ENCODE results near the gene PARVB. TPM values are rescaled to one million over a fixed set of nuclear protein-coding genes. Genes with fewer than 3 reads are reported as not detected.
A peak's percentile ranks its signal among the peaks of the same experiment; 100 is the strongest.

PARVB gene
- total RNA-seq, 4 donors from 2014 or later: 120 to 201 (median 147) TPM

DNA sequence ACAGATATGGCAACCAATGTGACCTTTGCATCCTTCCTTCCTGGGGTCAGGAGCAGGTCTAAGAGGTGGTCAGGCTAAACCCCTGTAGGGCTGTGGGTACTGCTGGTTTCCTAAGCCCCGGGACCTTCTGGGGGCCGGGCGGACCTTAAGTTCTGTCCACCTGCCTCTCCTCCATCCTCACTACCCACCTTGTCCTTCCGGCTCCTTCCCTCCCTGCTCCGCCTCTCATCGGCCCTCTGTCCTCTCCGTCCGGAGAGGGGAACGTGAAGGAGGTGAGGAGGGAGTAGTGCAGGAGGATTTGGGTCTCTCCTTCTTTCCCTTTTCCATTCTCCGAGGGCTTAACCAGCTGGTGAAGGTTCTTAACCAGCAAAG, 28.3 kb upstream of the PARVB start:
- ATAC-seq: no peak
- Histone ChIP-seq H3K27ac (peak overlapping the region; percentile 82 to 95 (median 84)), H3K4me1 (peaks cover 30 to 43% of the 10 kb centered on the region in 2 donors), H3K9me3 (no peaks in the 10 kb centered on the region), H3K36me3 (peaks cover 0 to 29% of the 10 kb centered on the region in 2 donors), H3K4me3 (peak overlapping the region in 1 of 4 donors; percentile 10), H3K27me3 (no peaks in the 10 kb centered on the region)
- intact Hi-C loops (cut with DNase I; ENCODE audit: low total_unique reads) (loop anchor here (10.0 kb wide), 1 partner anchor 179 kb away; no protein-coding TSS in a partner anchor), in situ Hi-C loops (cut with MboI; ENCODE audit: low sequenced_read_pairs in 4 of 4) (loop anchor here (5.0 to 25.0 kb wide), 3 partner anchors 92 to 642 kb away; no protein-coding TSS in a partner anchor)
- TF ChIP-seq CTCF (IDR thresholded peaks at IDR 0.05 in 4 of 5, conservative IDR thresholded peaks at IDR 0.05 in 1 of 5) (no peak), POLR2A (IDR thresholded peaks at IDR 0.05) (no peak)
- DNase-seq: no peak

GRCh38 chr22:43996170-43996980, 27.7 kb upstream of the PARVB start:
- no peak for ATAC-seq
- H3K4me3 ChIP-seq: peak overlapping the region in 1 of 4 donors; percentile 10
- in situ Hi-C loops (cut with MboI; ENCODE audit: low sequenced_read_pairs in 4 of 4): loop anchor here (5.0 to 25.0 kb wide), 3 partner anchors 91 to 641 kb away; no protein-coding TSS in a partner anchor

DNA sequence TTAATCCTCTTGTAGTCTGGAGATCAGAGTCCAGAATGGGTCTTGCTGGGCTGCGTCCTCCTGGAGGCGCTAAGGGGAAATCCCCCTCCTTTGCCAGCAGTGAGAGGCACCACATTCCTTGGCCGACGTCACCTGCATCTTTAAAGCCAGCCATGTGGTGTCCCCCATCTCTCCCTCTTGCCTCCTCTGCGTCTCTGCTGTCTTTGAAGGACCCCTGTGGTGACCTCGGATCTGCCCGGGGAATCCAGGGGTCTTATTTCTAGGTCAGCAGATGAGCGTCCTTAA, 27.2 kb upstream of the PARVB start:
- no peak for DNase-seq

More at GRCh38 chr22:43996170-43996980, 27.7 kb upstream of the PARVB start:
- TF ChIP-seq POLR2A (IDR thresholded peaks at IDR 0.05): no peak
- TF ChIP-seq CTCF (IDR thresholded peaks at IDR 0.05 in 4 of 5, conservative IDR thresholded peaks at IDR 0.05 in 1 of 5): no peak
- DNase-seq: peak in 1 of 2 donors; percentile 39
- H3K4me1 ChIP-seq: peaks cover 30 to 45% of the 10 kb centered on the region in 2 donors
- H3K9me3 ChIP-seq: no peaks in the 10 kb centered on the region
- H3K27me3 ChIP-seq: no peaks in the 10 kb centered on the region
- peak overlapping the region; percentile 82 to 95 (median 84) for H3K27ac ChIP-seq
- H3K36me3 ChIP-seq: peaks cover 0 to 23% of the 10 kb centered on the region in 2 donors
- intact Hi-C loops (cut with DNase I; ENCODE audit: low total_unique reads): loop anchor here (10.0 kb wide), 1 partner anchor 178 kb away; no protein-coding TSS in a partner anchor

GRCh38 chr22:43998679-43999264, 25.3 kb upstream of the PARVB start:
- in situ Hi-C loops (cut with MboI; ENCODE audit: low sequenced_read_pairs in 4 of 4) (loop anchor here (5.0 to 25.0 kb wide), 3 partner anchors 89 to 639 kb away; no protein-coding TSS in a partner anchor), intact Hi-C loops (cut with DNase I; ENCODE audit: low total_unique reads) (loop anchor here (2.0 to 10.0 kb wide), 2 partner anchors 58 to 176 kb away; no protein-coding TSS in a partner anchor)

More for the DNA sequence above, 27.2 kb upstream of the PARVB start:
- TF ChIP-seq POLR2A (IDR thresholded peaks at IDR 0.05) (no peak), CTCF (IDR thresholded peaks at IDR 0.05 in 4 of 5, conservative IDR thresholded peaks at IDR 0.05 in 1 of 5) (no peak)
- ATAC-seq: no peak
- peaks cover 0 to 18% of the 10 kb centered on the region in 2 donors for H3K36me3 ChIP-seq
- in situ Hi-C loops (cut with MboI; ENCODE audit: low sequenced_read_pairs in 4 of 4): loop anchor here (5.0 to 25.0 kb wide), 3 partner anchors 90 to 640 kb away; no protein-coding TSS in a partner anchor
- intact Hi-C loops (cut with DNase I; ENCODE audit: low total_unique reads): loop anchor here (10.0 kb wide), 1 partner anchor 178 kb away; no protein-coding TSS in a partner anchor
- H3K4me1 ChIP-seq: peaks cover 30 to 45% of the 10 kb centered on the region in 2 donors
- peak overlapping the region; percentile 82 to 95 (median 84) for H3K27ac ChIP-seq
- H3K9me3 ChIP-seq: no peaks in the 10 kb centered on the region
- no peaks in the 10 kb centered on the region for H3K27me3 ChIP-seq
- no peak overlapping the region for H3K4me3 ChIP-seq

More at GRCh38 chr22:43998679-43999264, 25.3 kb upstream of the PARVB start:
- Histone ChIP-seq H3K4me1 (peaks cover 25 to 36% of the 10 kb centered on the region in 2 donors), H3K36me3 (peaks cover 0 to 9% of the 10 kb centered on the region in 2 donors), H3K27me3 (no peaks in the 10 kb centered on the region), H3K4me3 (peak overlapping the region in 2 of 4 donors; percentile 16 to 41), H3K27ac (peak overlapping the region; percentile 82 to 95 (median 84)), H3K9me3 (no peaks in the 10 kb centered on the region)
- ATAC-seq (peak; percentile 94), DNase-seq (peak; percentile 89 to 92)
- TF ChIP-seq CTCF (IDR thresholded peaks at IDR 0.05 in 4 of 5, conservative IDR thresholded peaks at IDR 0.05 in 1 of 5) (no peak), POLR2A (IDR thresholded peaks at IDR 0.05) (peak; percentile 48 to 55)

All from gastrocnemius medialis (tissue), 4 donors.